MM.1S (cell line): ENCODE measurements around the gene CC2D2A.

Experiments used
- DNase-seq: peaks from one replicate; pipeline ENCODE4 v3.0.0-alpha.2; 2015
- H2AFZ ChIP-seq: fragments of 300-600 bp; sonication (generic); 2 replicates; pipeline ENCODE4 v1.6.0; 2016; ENCODE audit warnings: antibody characterized with exemption, low read length
- H3F3A ChIP-seq: fragments of 300-600 bp; sonication (generic); 2 replicates; pipeline ENCODE4 v1.6.1; 2016; ENCODE audit warnings: mild to moderate bottlenecking, antibody characterized with exemption, low read length, moderate library complexity, mixed read lengths; ENCODE audit not compliant: insufficient read depth
- H3K27ac ChIP-seq: fragments of 300-600 bp; sonication (generic); 2 replicates; pipeline ENCODE4 v1.5.1; 2016; ENCODE audit warnings: mild to moderate bottlenecking, low read length
- H3K27me3 ChIP-seq: fragments of 300-600 bp; sonication (generic); replicated peaks from 2 replicates; pipeline ENCODE4 v1.6.0; 2016; ENCODE audit warnings: low read length; ENCODE audit not compliant: insufficient read depth
- H3K36me3 ChIP-seq: fragments of 300-600 bp; sonication (generic); replicated peaks from 2 replicates; pipeline ENCODE4 v1.6.1; 2016; ENCODE audit warnings: mild to moderate bottlenecking, low read length, mixed read lengths; ENCODE audit not compliant: insufficient read depth
- H3K4me1 ChIP-seq: fragments of 300-600 bp; sonication (generic); 2 replicates; pipeline ENCODE4 v1.6.1; 2016; ENCODE audit warnings: low read length, mixed read lengths
- H3K4me2 ChIP-seq: fragments of 300-600 bp; sonication (generic); 2 replicates; pipeline ENCODE4 v1.6.0; 2016; ENCODE audit warnings: low read depth, low read length
- H3K4me3 ChIP-seq: fragments of 300-600 bp; sonication (generic); 2 replicates; pipeline ENCODE4 v1.5.1; 2016; ENCODE audit warnings: low read length, mixed read lengths
- H3K79me2 ChIP-seq: fragments of 300-600 bp; sonication (generic); 2 replicates; pipeline ENCODE4 v1.6.1; 2016; ENCODE audit warnings: mixed run types, low read length, mixed read lengths
- H3K9ac ChIP-seq: fragments of 300-600 bp; sonication (generic); 2 replicates; pipeline ENCODE4 v1.6.1; 2016; ENCODE audit warnings: low read length, mixed read lengths
- H3K9me2 ChIP-seq: fragments of 300-600 bp; sonication (generic); replicated peaks from 2 replicates; pipeline ENCODE4 v1.6.1; 2016; ENCODE audit warnings: mild to moderate bottlenecking, low read length, mixed read lengths; ENCODE audit not compliant: insufficient read depth
- H3K9me3 ChIP-seq: fragments of 300-600 bp; sonication (generic); replicated peaks from 2 replicates; pipeline ENCODE4 v1.6.1; 2016; ENCODE audit warnings: mild to moderate bottlenecking, low read length, mixed read lengths; ENCODE audit not compliant: insufficient read depth
- H4K20me1 ChIP-seq: fragments of 300-600 bp; sonication (generic); 2 replicates; pipeline ENCODE4 v1.6.1; 2016; ENCODE audit warnings: mild to moderate bottlenecking, low read length, moderate library complexity, mixed read lengths; ENCODE audit not compliant: insufficient read depth
- EZH2 ChIP-seq: fragments of 300-600 bp; sonication (generic); optimal IDR thresholded peaks from 2 replicates; pipeline ENCODE3; 2017; ENCODE audit warnings: low read depth, mild to moderate bottlenecking, antibody characterized with exemption, low read length, mixed read lengths
- EZH2phosphoT487 ChIP-seq: fragments of 300-600 bp; sonication (generic); IDR thresholded peaks from 2 replicates; pipeline ENCODE4 v1.6.1; 2018; ENCODE audit warnings: antibody characterized with exemption, low read length
- TF ChIP-seq, protein P1 (sequence below): fragments of 300-600 bp; sonication (generic); IDR thresholded peaks from 2 replicates; pipeline ENCODE4 v1.5.1; 2016; ENCODE audit warnings: antibody characterized with exemption, low read length, mixed read lengths

The CC2D2A gene

DNA sequence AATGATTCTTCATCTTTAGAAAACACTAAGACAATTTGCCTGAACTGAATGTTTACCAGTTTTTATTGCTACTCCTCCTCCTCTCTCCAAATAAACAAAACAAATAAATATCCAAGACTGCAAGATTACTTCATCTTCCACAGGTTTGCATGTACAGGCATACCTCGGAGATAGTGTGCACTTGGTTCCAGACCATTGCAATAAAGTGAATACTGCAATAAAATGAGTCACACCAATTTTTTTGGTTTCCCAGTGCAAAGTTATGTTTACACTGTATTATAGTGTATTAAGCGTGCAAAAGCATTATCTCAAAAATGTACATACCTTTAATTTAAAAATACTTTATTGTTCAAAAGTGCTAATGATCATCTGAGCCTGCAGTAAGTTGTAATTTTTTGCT is 132.2 kb downstream of the CC2D2A start:
- Histone ChIP-seq H4K20me1 (no peaks in the 10 kb centered on the region), H3K27me3 (no peaks in the 10 kb centered on the region), H3K4me3 (no peak overlapping the region), H3K9me2 (no peaks in the 10 kb centered on the region), H3K9ac (no peak overlapping the region), H3F3A (no peaks in the 10 kb centered on the region), H3K9me3 (no peaks in the 10 kb centered on the region), H3K36me3 (no peaks in the 10 kb centered on the region), H3K4me1 (no peaks in the 10 kb centered on the region), H2AFZ (no peak overlapping the region), H3K27ac (no peak overlapping the region), H3K79me2 (no peaks in the 10 kb centered on the region), H3K4me2 (no peak overlapping the region)
- DNase-seq, result no peak
- no peak for TF ChIP-seq EZH2
- no peak for TF ChIP-seq EZH2phosphoT487
- TF ChIP-seq, protein P1, sequence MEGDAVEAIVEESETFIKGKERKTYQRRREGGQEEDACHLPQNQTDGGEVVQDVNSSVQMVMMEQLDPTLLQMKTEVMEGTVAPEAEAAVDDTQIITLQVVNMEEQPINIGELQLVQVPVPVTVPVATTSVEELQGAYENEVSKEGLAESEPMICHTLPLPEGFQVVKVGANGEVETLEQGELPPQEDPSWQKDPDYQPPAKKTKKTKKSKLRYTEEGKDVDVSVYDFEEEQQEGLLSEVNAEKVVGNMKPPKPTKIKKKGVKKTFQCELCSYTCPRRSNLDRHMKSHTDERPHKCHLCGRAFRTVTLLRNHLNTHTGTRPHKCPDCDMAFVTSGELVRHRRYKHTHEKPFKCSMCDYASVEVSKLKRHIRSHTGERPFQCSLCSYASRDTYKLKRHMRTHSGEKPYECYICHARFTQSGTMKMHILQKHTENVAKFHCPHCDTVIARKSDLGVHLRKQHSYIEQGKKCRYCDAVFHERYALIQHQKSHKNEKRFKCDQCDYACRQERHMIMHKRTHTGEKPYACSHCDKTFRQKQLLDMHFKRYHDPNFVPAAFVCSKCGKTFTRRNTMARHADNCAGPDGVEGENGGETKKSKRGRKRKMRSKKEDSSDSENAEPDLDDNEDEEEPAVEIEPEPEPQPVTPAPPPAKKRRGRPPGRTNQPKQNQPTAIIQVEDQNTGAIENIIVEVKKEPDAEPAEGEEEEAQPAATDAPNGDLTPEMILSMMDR, result no peak

DNA sequence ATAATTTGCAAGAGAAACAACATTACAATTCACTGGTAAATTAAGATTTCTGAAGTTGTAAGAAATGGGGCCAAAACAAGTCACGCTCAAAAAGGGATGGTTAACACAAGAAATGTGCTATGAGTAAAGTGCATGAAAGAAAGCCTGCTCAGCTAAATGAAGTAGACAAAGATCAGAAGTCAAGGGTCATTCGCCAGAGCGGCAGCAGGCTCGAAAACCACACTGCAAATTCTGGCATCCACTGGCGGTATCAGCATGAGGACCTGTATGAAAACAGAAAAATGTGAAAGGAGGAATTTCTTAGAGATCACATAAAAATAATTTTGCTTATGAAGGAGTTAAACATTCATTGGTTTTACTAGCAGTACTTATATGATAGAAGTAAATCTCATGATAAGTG is 135.9 kb downstream of the CC2D2A start:
- no peaks in the 10 kb centered on the region for H3K79me2 ChIP-seq
- no peaks in the 10 kb centered on the region for H4K20me1 ChIP-seq
- H3K4me1 ChIP-seq, result no peaks in the 10 kb centered on the region
- no peaks in the 10 kb centered on the region for H3K9me2 ChIP-seq
- H3K9ac ChIP-seq, result no peak overlapping the region
- no peak overlapping the region for H2AFZ ChIP-seq
- TF ChIP-seq EZH2phosphoT487 (no peak), EZH2 (no peak)
- TF ChIP-seq, protein P1, result no peak
- H3K4me3 ChIP-seq, result no peak overlapping the region
- H3K27me3 ChIP-seq, result no peaks in the 10 kb centered on the region
- no peaks in the 10 kb centered on the region for H3K36me3 ChIP-seq
- DNase-seq, result no peak
- no peak overlapping the region for H3K27ac ChIP-seq
- H3K4me2 ChIP-seq, result no peak overlapping the region
- no peaks in the 10 kb centered on the region for H3K9me3 ChIP-seq
- H3F3A ChIP-seq, result no peaks in the 10 kb centered on the region

DNA sequence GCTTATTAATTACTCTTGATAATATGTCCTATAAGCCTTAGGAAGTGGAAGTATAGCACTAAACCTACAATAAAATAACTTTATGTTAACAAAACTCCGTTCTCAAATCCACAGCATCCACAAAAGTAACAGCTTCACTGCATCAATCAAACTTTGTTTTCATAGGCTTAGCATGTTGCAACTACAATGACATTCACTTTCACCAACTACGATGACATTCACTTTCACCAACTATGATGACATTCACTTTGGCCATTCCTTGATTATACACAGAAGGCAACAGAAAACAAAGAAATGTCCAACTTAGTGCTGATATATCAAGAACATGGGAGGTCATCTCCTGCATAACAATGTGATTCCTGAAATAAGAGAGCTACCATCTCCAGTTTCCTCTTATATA is 141.2 kb downstream of the CC2D2A start:
- no peaks in the 10 kb centered on the region for H3K79me2 ChIP-seq
- TF ChIP-seq EZH2phosphoT487 (no peak), EZH2 (no peak)
- TF ChIP-seq, protein P1, result no peak
- no peaks in the 10 kb centered on the region for H3K9me2 ChIP-seq
- H3K9me3 ChIP-seq, result no peaks in the 10 kb centered on the region
- no peaks in the 10 kb centered on the region for H3F3A ChIP-seq
- H3K9ac ChIP-seq, result no peak overlapping the region
- 0 out of 2 replicates have a peak, but pooled peaks cover 4% of the 10 kb centered on the region for H3K36me3 ChIP-seq
- H2AFZ ChIP-seq, result no peak overlapping the region
- H3K27me3 ChIP-seq, result no peaks in the 10 kb centered on the region
- H3K4me1 ChIP-seq, result no peaks in the 10 kb centered on the region
- H3K27ac ChIP-seq, result no peak overlapping the region
- H3K4me2 ChIP-seq, result no peak overlapping the region
- no peaks in the 10 kb centered on the region for H4K20me1 ChIP-seq
- DNase-seq, result no peak
- H3K4me3 ChIP-seq, result no peak overlapping the region
